ENCODE results near the gene CST4.

Gene CST4

GRCh38 chr20:23669327-23669726 lies 19.5 kb downstream of the CST4 start:
- TF ChIP-seq SIN3A (IDR thresholded peaks at IDR 0.05; ENCODE audit: borderline replicate concordance, insufficient read depth, low read length) (no peak), TAF1 (IDR thresholded peaks at IDR 0.05; ENCODE audit: borderline replicate concordance, insufficient read depth, low read length) (no peak), REST (IDR thresholded peaks at IDR 0.05; ENCODE audit: insufficient read depth in 1 of 2, low read depth in 2 of 2, low read length in 2 of 2) (no peak), FOXP2 (optimal IDR thresholded peaks at IDR 0.05; ENCODE audit: borderline replicate concordance, extremely low read depth, extremely low read length, insufficient read depth) (no peak), POLR2AphosphoS5 (IDR thresholded peaks at IDR 0.05; ENCODE audit: low read depth, low read length) (no peak)

- no peak for TF ChIP-seq FOXP2 (optimal IDR thresholded peaks at IDR 0.05; ENCODE audit: borderline replicate concordance, extremely low read depth, extremely low read length, insufficient read depth)
- TF ChIP-seq POLR2AphosphoS5 (IDR thresholded peaks at IDR 0.05; ENCODE audit: low read depth, low read length), result no peak
- no peak for TF ChIP-seq SIN3A (IDR thresholded peaks at IDR 0.05; ENCODE audit: borderline replicate concordance, insufficient read depth, low read length)
- no peak for TF ChIP-seq REST (IDR thresholded peaks at IDR 0.05; ENCODE audit: insufficient read depth in 1 of 2, low read depth in 2 of 2, low read length in 2 of 2)
- TF ChIP-seq TAF1 (IDR thresholded peaks at IDR 0.05; ENCODE audit: borderline replicate concordance, insufficient read depth, low read length), result no peak
Observed at GRCh38 chr20:23668477-23668951, 20.3 kb downstream of the CST4 start.

GRCh38 chr20:23667666-23668065 lies 21.2 kb downstream of the CST4 start:
- TF ChIP-seq SIN3A (IDR thresholded peaks at IDR 0.05; ENCODE audit: borderline replicate concordance, insufficient read depth, low read length) (no peak), REST (IDR thresholded peaks at IDR 0.05; ENCODE audit: insufficient read depth in 1 of 2, low read depth in 2 of 2, low read length in 2 of 2) (no peak), TAF1 (IDR thresholded peaks at IDR 0.05; ENCODE audit: borderline replicate concordance, insufficient read depth, low read length) (no peak), FOXP2 (optimal IDR thresholded peaks at IDR 0.05; ENCODE audit: borderline replicate concordance, extremely low read depth, extremely low read length, insufficient read depth) (no peak), POLR2AphosphoS5 (IDR thresholded peaks at IDR 0.05; ENCODE audit: low read depth, low read length) (no peak)

DNA sequence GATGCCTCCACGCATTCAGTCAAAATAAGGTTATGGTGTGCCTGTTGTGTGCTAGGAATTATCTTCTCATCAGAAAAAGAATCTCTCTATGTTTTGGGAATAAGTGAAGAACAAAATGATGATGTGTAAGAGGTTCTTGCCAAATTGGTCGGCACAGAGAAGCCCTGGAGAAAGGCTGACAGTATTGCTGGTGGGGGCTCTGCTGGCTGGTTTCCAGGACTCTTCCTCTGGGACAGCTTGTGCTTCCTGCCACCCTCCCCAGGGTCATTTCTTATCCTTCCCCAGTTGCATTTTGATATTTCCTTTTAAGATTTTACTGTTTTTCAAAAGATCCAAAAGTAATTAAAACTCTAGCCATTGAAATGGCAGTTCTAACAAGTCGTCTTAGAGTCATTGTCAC lies 22.1 kb downstream of the CST4 start:
- TF ChIP-seq POLR2AphosphoS5 (IDR thresholded peaks at IDR 0.05; ENCODE audit: low read depth, low read length) (no peak), SIN3A (IDR thresholded peaks at IDR 0.05; ENCODE audit: borderline replicate concordance, insufficient read depth, low read length) (no peak), REST (IDR thresholded peaks at IDR 0.05; ENCODE audit: insufficient read depth in 1 of 2, low read depth in 2 of 2, low read length in 2 of 2) (no peak), FOXP2 (optimal IDR thresholded peaks at IDR 0.05; ENCODE audit: borderline replicate concordance, extremely low read depth, extremely low read length, insufficient read depth) (no peak), TAF1 (IDR thresholded peaks at IDR 0.05; ENCODE audit: borderline replicate concordance, insufficient read depth, low read length) (no peak)

GRCh38 chr20:23666189-23666588 lies 22.6 kb downstream of the CST4 start:
- TF ChIP-seq FOXP2 (optimal IDR thresholded peaks at IDR 0.05; ENCODE audit: borderline replicate concordance, extremely low read depth, extremely low read length, insufficient read depth), result no peak
- TF ChIP-seq TAF1 (IDR thresholded peaks at IDR 0.05; ENCODE audit: borderline replicate concordance, insufficient read depth, low read length), result no peak

Measured in PFSK-1 (cell line).